ENCODE results near the gene RASL12. TPM values are rescaled to one million over a fixed set of nuclear protein-coding genes. Genes with fewer than 3 reads are reported as not detected.

RASL12 gene
- polyA plus RNA-seq, 1 experiment = 0.16 TPM

DNA sequence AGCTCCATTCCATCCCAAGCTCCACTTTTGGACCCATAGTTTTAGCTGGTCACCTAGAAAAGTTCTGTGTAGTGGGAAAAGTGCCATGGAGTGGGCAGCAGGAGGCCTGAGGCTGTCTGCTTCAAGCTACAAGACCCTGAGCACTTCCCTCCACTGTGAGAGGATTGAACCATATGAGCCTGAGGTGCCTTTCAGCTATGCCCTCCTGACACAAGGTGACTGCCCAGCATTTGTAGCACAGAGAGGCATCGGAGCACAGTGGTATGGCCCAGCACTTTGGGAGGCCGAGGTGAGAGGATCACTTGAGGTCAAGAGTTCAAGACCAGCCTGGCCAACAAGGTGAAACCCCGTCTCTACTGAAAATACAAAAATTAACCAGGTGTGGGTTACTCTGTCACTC is 4.8 kb upstream of the RASL12 start:
- CTCF ChIA-PET = interaction anchor here (0.9 to 9.3 kb wide), 4 partner anchors 10 to 39 kb away, joined by 4 to 61 read pairs (median 14); no protein-coding TSS in a partner anchor
- no peak overlapping the region for H3K4me3 ChIP-seq (ENCODE audit: low read depth, low read length)
- no peaks in the 10 kb centered on the region; the same call in 1 of the 2 replicates for H3K27me3 ChIP-seq (ENCODE audit: control insufficient read depth, insufficient read depth, low read length)
- TF ChIP-seq CTCF (IDR thresholded peaks at IDR 0.05; ENCODE audit: insufficient read depth, low read depth, low read length) = no peak
- POLR2A ChIA-PET = no interaction called here
- H3K36me3 ChIP-seq (ENCODE audit: control insufficient read depth, insufficient read depth, low read length) = no peaks in the 10 kb centered on the region
- DNase-seq (ENCODE audit: low read depth) = no peak

DNA sequence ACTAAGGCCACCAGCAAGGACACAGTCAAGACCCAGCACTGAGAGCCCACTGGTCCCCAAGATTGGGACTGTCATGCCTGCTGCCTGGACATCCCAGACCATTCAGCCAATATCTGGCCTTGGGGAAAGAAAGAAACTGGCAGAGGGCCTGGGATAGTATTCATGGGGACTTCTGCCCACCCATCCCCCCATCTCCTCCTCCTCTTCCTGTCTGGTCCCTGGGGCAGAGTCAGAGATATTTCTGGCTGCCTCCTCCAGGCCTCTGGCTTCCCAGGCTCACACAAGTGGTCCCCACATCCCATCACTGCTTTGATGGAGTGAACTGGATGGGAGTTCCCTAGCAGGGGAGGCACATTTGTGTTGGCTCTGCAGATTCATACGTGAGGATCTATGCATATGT is 4.2 kb upstream of the RASL12 start:
- no peak for TF ChIP-seq CTCF (IDR thresholded peaks at IDR 0.05; ENCODE audit: insufficient read depth, low read depth, low read length)
- no peak overlapping the region for H3K4me3 ChIP-seq (ENCODE audit: low read depth, low read length)
- CTCF ChIA-PET = interaction anchor here (0.9 to 9.3 kb wide), 4 partner anchors 11 to 38 kb away, joined by 4 to 61 read pairs (median 14); no protein-coding TSS in a partner anchor
- POLR2A ChIA-PET = no interaction called here
- no peak for DNase-seq (ENCODE audit: low read depth)
- peaks cover 4% of the 10 kb centered on the region for H3K27me3 ChIP-seq (ENCODE audit: control insufficient read depth, insufficient read depth, low read length)
- H3K36me3 ChIP-seq (ENCODE audit: control insufficient read depth, insufficient read depth, low read length) = no peaks in the 10 kb centered on the region

GRCh38 chr15:65071381-65071811 is 3.6 kb upstream of the RASL12 start:
- Histone ChIP-seq H3K36me3 (ENCODE audit: control insufficient read depth, insufficient read depth, low read length) (no peaks in the 10 kb centered on the region), H3K4me3 (ENCODE audit: low read depth, low read length) (no peak overlapping the region), H3K27me3 (ENCODE audit: control insufficient read depth, insufficient read depth, low read length) (peaks cover 9% of the 10 kb centered on the region)
- ChIA-PET CTCF (interaction anchor here (9.3 kb wide), 1 partner anchor 16 kb away, joined by 61 read pairs; no protein-coding TSS in a partner anchor), POLR2A (no interaction called here)
- no peak for DNase-seq (ENCODE audit: low read depth)
- TF ChIP-seq CTCF (IDR thresholded peaks at IDR 0.05; ENCODE audit: insufficient read depth, low read depth, low read length) = no peak

DNA sequence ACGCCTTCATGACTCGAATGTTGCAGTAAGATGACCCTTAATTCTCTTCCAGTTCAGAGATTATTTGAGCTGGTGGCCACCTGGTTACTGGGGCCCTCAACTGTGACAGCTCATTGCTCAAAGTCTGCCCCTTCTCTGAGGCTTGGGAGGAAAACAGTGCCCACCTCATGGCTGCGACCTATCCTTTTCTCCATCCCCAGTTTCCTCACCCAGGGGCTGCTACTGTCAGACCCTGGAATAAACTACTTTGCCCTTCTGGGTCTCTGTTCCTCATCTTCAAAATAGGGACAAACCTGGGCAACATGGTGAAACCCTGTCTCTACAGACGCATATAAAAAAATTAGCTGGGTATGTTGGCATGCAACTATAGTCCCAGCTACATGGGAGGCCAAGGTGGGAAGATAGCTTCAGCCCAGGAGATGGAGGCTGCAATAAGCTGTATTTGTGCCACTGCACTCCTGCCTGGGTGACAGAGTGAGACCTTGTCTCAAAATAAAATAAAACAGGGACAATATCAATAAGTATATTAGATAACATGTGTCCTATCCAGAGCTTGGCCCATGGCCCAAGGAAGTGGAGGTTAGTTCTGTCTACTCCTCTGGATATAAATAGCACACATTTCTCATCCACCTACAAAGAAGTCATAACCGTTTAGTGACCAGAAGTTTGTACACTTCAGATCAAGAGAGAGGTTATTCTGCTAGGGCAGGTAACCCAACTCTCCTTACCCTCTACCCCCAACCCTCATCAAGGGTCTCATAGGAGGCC is 2.2 kb upstream of the RASL12 start:
- Histone ChIP-seq H3K27me3 (ENCODE audit: control insufficient read depth, insufficient read depth, low read length) (peaks cover 18% of the 10 kb centered on the region), H3K4me3 (ENCODE audit: low read depth, low read length) (no peak overlapping the region), H3K36me3 (ENCODE audit: control insufficient read depth, insufficient read depth, low read length) (no peaks in the 10 kb centered on the region)
- ChIA-PET CTCF (interaction anchor here (1.2 to 6.5 kb wide), 4 partner anchors 9 to 36 kb away, joined by 6 to 59 read pairs (median 34); partner anchors contain the start of gene KBTBD13), POLR2A (no interaction called here)
- DNase-seq (ENCODE audit: low read depth) = no peak
- TF ChIP-seq CTCF (IDR thresholded peaks at IDR 0.05; ENCODE audit: insufficient read depth, low read depth, low read length) = no peak

- no peaks in the 10 kb centered on the region for H3K36me3 ChIP-seq (ENCODE audit: control insufficient read depth, insufficient read depth, low read length)
- CTCF ChIA-PET = interaction anchor here (1.2 to 6.5 kb wide), 4 partner anchors 10 to 35 kb away, joined by 6 to 59 read pairs (median 34); partner anchors contain the start of gene KBTBD13
These were observed 1.4 kb upstream of the RASL12 start for GRCh38 chr15:65069179-65069578.

More at GRCh38 chr15:65069179-65069578, 1.4 kb upstream of the RASL12 start:
- TF ChIP-seq CTCF (IDR thresholded peaks at IDR 0.05; ENCODE audit: insufficient read depth, low read depth, low read length) = no peak
- peak; percentile 91 for DNase-seq (ENCODE audit: low read depth)
- Histone ChIP-seq H3K27me3 (ENCODE audit: control insufficient read depth, insufficient read depth, low read length) (peaks cover 20% of the 10 kb centered on the region), H3K4me3 (ENCODE audit: low read depth, low read length) (no peak overlapping the region)
- POLR2A ChIA-PET = interaction anchor here (0.6 kb wide), 1 partner anchor 212 kb away, joined by 4 read pairs; no protein-coding TSS in a partner anchor

All from BJ (cell line).